Measurements from ENCODE around the gene RPL37.
A peak's percentile ranks its signal among the peaks of the same experiment; 100 is the strongest.

GRCh38 chr5:40797273-40798011, 37.6 kb downstream of the RPL37 start:
- no peak for TF ChIP-seq ZNF668 (CRISPR knock-in tag; IDR thresholded peaks at IDR 0.05)
- no peak for TF ChIP-seq PYGO2 (tag; IDR thresholded peaks at IDR 0.05)
- TF ChIP-seq ZNF274 (IDR thresholded peaks at IDR 0.05; ENCODE audit: borderline replicate concordance, low read depth, low read length): no peak
- no peak for TF ChIP-seq ZNF184 (CRISPR knock-in tag; IDR thresholded peaks at IDR 0.05)
- no peak; a peak in 1 of 6 replicates for TF ChIP-seq CTCF (IDR thresholded peaks at IDR 0.05 in 2 of 3, conservative IDR thresholded peaks at IDR 0.05 in 1 of 3; ENCODE audit: insufficient read depth in 2 of 3, low read depth in 1 of 3, low read length in 3 of 3)
- TF ChIP-seq NFIC (IDR thresholded peaks at IDR 0.05): peak; percentile 99
- no peak for TF ChIP-seq CBFB (CRISPR knock-in tag; IDR thresholded peaks at IDR 0.05)
- no peak for TF ChIP-seq POLR2AphosphoS2 (IDR thresholded peaks at IDR 0.05; ENCODE audit: low read length)
- TF ChIP-seq TAF15 (IDR thresholded peaks at IDR 0.05; ENCODE audit: low read depth, low read length): no peak
- no peak for TF ChIP-seq POLR3A (IDR thresholded peaks at IDR 0.05; ENCODE audit: borderline replicate concordance, extremely low read depth, insufficient read depth, insufficient read length)
